ENCODE measurements around the gene SYT1.

Gene SYT1

DNA sequence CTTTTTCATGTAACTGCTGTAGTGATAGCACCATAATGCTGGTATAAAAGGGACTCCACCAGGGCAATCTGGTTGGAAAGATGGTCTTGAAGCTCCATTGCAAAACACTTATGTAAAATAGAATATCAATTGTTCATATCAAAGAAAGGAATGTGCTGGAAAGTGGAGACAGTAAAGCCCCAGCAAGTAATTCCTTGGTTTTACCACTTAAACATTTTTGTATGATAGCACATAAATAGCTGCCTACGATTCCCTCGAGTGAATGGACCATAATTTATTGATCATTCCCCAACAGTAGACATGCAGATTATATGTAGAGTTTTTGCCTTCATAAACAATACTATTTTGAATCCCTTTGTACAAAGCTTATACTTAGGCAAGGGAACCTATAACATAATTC, 550.7 kb downstream of the SYT1 start:
- TF ChIP-seq, protein P1, sequence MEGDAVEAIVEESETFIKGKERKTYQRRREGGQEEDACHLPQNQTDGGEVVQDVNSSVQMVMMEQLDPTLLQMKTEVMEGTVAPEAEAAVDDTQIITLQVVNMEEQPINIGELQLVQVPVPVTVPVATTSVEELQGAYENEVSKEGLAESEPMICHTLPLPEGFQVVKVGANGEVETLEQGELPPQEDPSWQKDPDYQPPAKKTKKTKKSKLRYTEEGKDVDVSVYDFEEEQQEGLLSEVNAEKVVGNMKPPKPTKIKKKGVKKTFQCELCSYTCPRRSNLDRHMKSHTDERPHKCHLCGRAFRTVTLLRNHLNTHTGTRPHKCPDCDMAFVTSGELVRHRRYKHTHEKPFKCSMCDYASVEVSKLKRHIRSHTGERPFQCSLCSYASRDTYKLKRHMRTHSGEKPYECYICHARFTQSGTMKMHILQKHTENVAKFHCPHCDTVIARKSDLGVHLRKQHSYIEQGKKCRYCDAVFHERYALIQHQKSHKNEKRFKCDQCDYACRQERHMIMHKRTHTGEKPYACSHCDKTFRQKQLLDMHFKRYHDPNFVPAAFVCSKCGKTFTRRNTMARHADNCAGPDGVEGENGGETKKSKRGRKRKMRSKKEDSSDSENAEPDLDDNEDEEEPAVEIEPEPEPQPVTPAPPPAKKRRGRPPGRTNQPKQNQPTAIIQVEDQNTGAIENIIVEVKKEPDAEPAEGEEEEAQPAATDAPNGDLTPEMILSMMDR (IDR thresholded peaks at IDR 0.05; ENCODE audit: control insufficient read depth, extremely low read depth, insufficient read depth): no peak
- H3K4me3 ChIP-seq (ENCODE audit: low read depth, low read length): no peak overlapping the region; the same call in 1 of the 2 replicates
- no peak for DNase-seq (ENCODE audit: low read depth)

DNA sequence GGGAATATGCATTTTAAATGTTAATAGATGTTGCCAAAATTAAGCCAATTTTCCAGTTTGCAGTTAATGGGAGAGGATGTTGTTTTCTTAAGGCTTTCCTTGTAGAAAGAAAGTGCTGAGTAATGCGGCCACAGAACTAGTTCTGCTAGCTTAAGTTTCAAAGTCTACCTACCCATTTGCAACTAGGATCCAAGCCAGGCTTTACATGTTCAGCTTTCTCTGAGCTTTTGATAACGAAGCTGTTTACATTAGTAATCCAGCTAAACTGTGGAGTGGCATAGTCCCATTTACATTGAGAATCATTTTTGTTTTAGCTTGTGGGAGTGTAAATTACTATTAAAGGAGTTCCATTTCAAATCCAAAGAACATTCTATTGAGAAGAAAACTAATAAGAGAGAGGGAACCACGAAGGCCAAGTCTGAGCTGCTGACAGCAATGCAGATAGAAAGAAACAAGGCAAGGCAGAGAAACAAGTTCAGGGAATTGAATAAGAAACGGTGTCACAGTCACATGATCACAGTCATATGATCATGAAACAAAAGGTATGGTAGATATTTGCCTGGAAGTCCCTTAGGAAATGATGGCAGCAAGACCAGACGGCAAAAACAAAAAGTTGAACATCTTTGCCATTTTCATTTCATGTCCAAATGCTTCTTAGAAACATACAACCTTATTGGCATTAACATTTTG, 551.3 kb downstream of the SYT1 start:
- DNase-seq (ENCODE audit: low read depth): peak; percentile 75
- H3K4me3 ChIP-seq (ENCODE audit: low read depth, low read length): no peak overlapping the region; the same call in 1 of the 2 replicates
- TF ChIP-seq, protein P1 (IDR thresholded peaks at IDR 0.05; ENCODE audit: control insufficient read depth, extremely low read depth, insufficient read depth): no peak

DNA sequence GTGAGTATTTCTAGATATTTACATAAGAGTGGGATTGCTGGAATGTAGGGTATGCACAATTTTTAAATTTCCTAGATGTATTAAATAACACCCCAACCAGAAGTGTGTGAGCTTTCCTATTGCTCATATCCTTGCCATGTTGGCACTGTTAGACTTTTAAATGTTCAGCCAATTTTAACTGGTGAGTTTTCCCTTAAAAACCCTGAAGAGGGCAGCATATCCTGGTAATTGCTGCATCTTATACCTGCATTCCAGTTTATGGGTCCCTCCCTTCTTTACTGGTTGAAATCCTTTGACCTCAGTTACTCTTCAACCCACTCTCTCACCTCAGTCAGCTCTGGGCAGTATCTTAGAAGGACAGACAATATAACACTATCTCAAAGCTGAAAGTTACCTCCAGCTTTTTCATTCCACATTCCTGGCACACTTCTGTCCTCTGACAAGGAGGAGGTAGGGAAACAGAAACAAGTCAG, 555.6 kb downstream of the SYT1 start:
- H3K4me3 ChIP-seq (ENCODE audit: low read depth, low read length): no peak overlapping the region
- TF ChIP-seq, protein P1 (IDR thresholded peaks at IDR 0.05; ENCODE audit: control insufficient read depth, extremely low read depth, insufficient read depth): peak; percentile 58
- peak; percentile 64 for DNase-seq (ENCODE audit: low read depth)

DNA sequence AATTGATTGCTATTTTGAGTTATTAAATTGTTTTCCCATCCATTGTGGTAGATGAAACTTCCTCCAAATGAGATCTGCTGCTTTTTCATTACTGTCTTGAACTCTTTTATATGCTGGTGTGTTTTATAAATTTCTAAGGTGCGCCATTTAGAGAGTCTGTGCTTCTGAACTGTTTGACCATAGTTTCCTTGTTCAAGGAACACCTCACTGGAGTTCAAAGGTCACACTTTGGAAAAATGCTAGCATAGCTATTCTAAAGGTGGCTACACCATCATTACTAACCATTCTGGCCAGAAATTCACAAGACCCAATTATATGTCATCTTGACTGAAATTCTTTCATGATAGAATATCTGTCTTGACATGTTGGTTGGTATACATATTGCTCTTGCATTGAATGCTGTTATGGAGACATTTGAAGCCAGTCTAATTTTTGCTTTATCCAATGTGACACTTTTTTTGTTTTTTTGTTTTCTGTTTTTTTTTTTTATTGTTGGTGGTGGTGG, 556.7 kb downstream of the SYT1 start:
- H3K4me3 ChIP-seq (ENCODE audit: low read depth, low read length): no peak overlapping the region
- TF ChIP-seq, protein P1 (IDR thresholded peaks at IDR 0.05; ENCODE audit: control insufficient read depth, extremely low read depth, insufficient read depth): no peak
- DNase-seq (ENCODE audit: low read depth): no peak

DNA sequence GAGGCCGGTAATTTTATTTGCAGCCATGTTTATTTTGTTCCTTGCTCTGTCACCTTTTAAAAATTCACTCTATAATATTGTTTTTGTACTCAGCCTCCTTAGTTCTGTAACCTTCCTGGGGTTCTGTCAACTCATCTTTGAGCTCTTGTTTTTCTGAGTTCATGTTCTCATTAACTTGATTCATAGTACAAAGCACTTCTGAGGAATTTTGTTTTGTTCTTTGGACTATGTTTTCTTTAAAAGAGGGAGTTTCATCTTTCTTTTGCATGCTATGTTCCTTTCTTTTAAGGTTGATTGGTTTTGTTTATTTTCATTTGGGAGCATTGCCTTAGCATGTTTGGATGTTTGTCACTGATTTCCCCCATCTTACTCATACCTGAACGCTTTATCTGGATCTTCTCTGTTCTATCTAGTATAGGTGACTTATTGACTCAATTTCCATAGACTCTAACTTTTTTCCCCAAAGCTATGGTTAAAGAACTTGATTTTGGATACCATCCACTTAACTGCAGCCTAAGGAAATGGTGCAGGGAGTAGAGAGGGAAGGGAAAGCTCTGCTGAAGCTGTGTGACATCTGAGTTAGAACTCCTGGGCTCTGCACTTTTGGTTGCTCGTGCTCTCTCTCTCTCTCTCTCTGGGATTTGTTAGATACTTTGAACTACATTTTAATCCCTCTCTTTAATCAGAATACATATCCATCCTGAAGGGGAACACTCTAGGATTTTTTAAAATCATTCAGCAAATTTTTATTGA, 557.7 kb downstream of the SYT1 start:
- DNase-seq (ENCODE audit: low read depth): no peak
- H3K4me3 ChIP-seq (ENCODE audit: low read depth, low read length): no peak overlapping the region
- TF ChIP-seq, protein P1 (IDR thresholded peaks at IDR 0.05; ENCODE audit: control insufficient read depth, extremely low read depth, insufficient read depth): no peak

DNA sequence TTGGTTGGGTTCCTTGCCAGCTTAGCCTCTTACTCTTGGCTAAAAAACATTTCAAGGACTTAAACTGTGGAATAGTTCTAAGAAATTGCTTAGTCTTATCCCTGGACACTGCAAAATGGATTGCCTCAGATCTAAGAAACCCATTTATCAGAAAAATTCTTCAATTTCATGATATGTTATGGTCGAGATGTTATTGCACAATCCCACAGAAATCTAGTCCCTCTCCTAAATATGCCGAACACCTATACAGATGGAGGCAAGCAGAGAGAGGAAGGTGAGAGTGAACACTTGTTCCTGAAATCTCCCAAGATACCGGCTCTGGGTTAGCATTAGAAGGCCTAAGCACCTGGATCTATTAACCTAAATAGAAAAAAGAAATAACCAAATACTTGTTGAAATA, 559.0 kb downstream of the SYT1 start:
- no peak for DNase-seq (ENCODE audit: low read depth)
- TF ChIP-seq, protein P1 (IDR thresholded peaks at IDR 0.05; ENCODE audit: control insufficient read depth, extremely low read depth, insufficient read depth): no peak

More for the DNA sequence above, 559.0 kb downstream of the SYT1 start:
- H3K4me3 ChIP-seq (ENCODE audit: low read depth, low read length): no peak overlapping the region
